HepG2 (cell line): ENCODE results near the gene FBXW10. TPM values are rescaled to one million over a fixed set of nuclear protein-coding genes. Genes with fewer than 3 reads are reported as not detected.
"Not testable (repeated sequence)": the region's sequence is repeated elsewhere in the genome, so short reads cannot be mapped to it uniquely, and the experiment has no call there.

Experiments used
- ATAC-seq: fragments of 200-7000 bp; cut with Tn5 transposase; 3 replicates; pipeline ENCODE4 v1.9.1; 2020; ENCODE audit warnings: mild to moderate bottlenecking, moderate library complexity
- BruUV-seq: library from RNA; stranded (reverse); fragments of 400-500 nt; replicated peaks from 2 replicates; lab custom pipeline; 2021; lab: Mats Ljungman, UMichigan
- CTCF ChIA-PET: fragments of 300-600 bp; formaldehyde crosslinking; extraction: SDS; loops from one replicate; lab custom pipeline; 2021; ENCODE audit warnings: low total read pairs, inconsistent platforms, low intra/inter-chr PET ratio; lab: Yijun Ruan, JAX
- POLR2A ChIA-PET: fragments of 350-600 bp; sonication (Branson Sonifier 250); formaldehyde crosslinking; loops from one replicate; lab custom pipeline; 2020; ENCODE audit warnings: antibody characterized with exemption, inconsistent platforms; lab: Yijun Ruan, JAX
- DNase-seq: peaks from one replicate; pipeline ENCODE4 v3.0.0-alpha.2; 2015; ENCODE audit warnings: low spot score
- FAIRE-seq: peaks from 3 replicates; lab custom pipeline; 2011; peaks lifted over from hg19 to GRCh38; lab: Jason Lieb, UNC
- H2AFZ ChIP-seq: one replicate; pipeline ENCODE4 v1.6.1; 2011; ENCODE audit warnings: low read length, inconsistent platforms
- H3K27ac ChIP-seq: fragments of 300-600 bp; 3 replicates; pipeline ENCODE4 v1.8.0; 2011; ENCODE audit warnings: mixed run types, mild to moderate bottlenecking, mixed read lengths, low read length, inconsistent platforms; ENCODE audit not compliant: insufficient read depth; ENCODE audit errors: extremely low read length
- H3K27me3 ChIP-seq, 2 experiments: fragments of 200-600 bp in 1 of 2; 2 replicates in 1 of 2; 3 replicates in 1 of 2; pipeline versions ENCODE4 v1.6.0 to v1.8.0; 2011; ENCODE audit warnings: low read length in 2 of 2, mild to moderate bottlenecking in 2 of 2, moderate library complexity in 2 of 2, inconsistent platforms in 1 of 2; ENCODE audit not compliant: insufficient read depth in 2 of 2, control insufficient read depth in 1 of 2
- H3K36me3 ChIP-seq, 2 experiments: fragments of 200-600 bp in 1 of 2; replicated peaks in 1 of 2; 2 replicates in 1 of 2; 3 replicates in 1 of 2; pipeline versions ENCODE4 v1.5.1 to v1.8.0; 2011; ENCODE audit warnings: low read length in 2 of 2, inconsistent platforms in 1 of 2; ENCODE audit not compliant: insufficient read depth in 2 of 2, control insufficient read depth in 1 of 2
- H3K4me1 ChIP-seq: 2 replicates; pipeline ENCODE4 v1.5.1; 2012; ENCODE audit warnings: low read length, inconsistent platforms; ENCODE audit not compliant: insufficient read depth
- H3K4me2 ChIP-seq: 2 replicates; pipeline ENCODE4 v1.6.0; 2011; ENCODE audit warnings: low read depth, low read length, inconsistent platforms
- H3K4me3 ChIP-seq, 3 experiments: fragments of 200-600 bp in 1 of 3; sonication (generic), shearing (Covaris generic) in 1 of 3; replicated peaks in 1 of 3; 2 replicates each; pipeline ENCODE4 v1.5.1; 2011 to 2016; ENCODE audit warnings: low read length in 3 of 3, inconsistent platforms in 2 of 3, low read depth in 2 of 3, mild to moderate bottlenecking in 2 of 3, control low read depth in 1 of 3, mixed read lengths in 1 of 3; ENCODE audit not compliant: insufficient read depth in 1 of 3
- H3K79me2 ChIP-seq: one replicate; pipeline ENCODE4 v1.6.1; 2011; ENCODE audit warnings: low read length, inconsistent platforms; ENCODE audit not compliant: insufficient read depth
- H3K9ac ChIP-seq: 2 replicates; pipeline ENCODE4 v1.6.0; 2011; ENCODE audit warnings: mild to moderate bottlenecking, low read depth, low read length, inconsistent platforms; ENCODE audit not compliant: insufficient read depth
- H3K9me3 ChIP-seq: 2 replicates; pipeline ENCODE4 v1.5.1; 2012; ENCODE audit warnings: mild to moderate bottlenecking, low read length
- H4K20me1 ChIP-seq: 2 replicates; pipeline ENCODE4 v1.6.0; 2011; ENCODE audit warnings: inconsistent platforms, mild to moderate bottlenecking, low read length, moderate library complexity; ENCODE audit not compliant: insufficient read depth
- CREB1 ChIP-seq, 2 experiments: fragments of 450-650 bp in 1 of 2; IDR thresholded peaks; 2 replicates each; pipeline ENCODE4 v1.6.1; 2016 to 2017; ENCODE audit warnings: control low read depth in 1 of 2, mild to moderate bottlenecking in 1 of 2, missing compliant biosample characterization in 1 of 2, missing genetic modification characterization in 1 of 2
- HNF4A ChIP-seq: sonication (generic); formaldehyde crosslinking; IDR thresholded peaks from 2 replicates; pipeline ENCODE4 v1.4.0; 2020; ENCODE audit warnings: missing genetic modification reagents
- THAP11 ChIP-seq: IDR thresholded peaks from 2 replicates; pipeline ENCODE4 v1.6.1; 2016; ENCODE audit warnings: missing biosample characterization, missing genetic modification reagents
- ZNF770 ChIP-seq: sonication (generic); formaldehyde crosslinking; IDR thresholded peaks from 2 replicates; pipeline ENCODE4 v1.5.0; 2020; ENCODE audit warnings: mild to moderate bottlenecking, missing genetic modification reagents
- WGBS: methylation state at CpG from one replicate; pipeline ENCODE4 v1.1.6; 2017; ENCODE audit warnings: low lambda C conversion rate; 5-methylcytosine and 5-hydroxymethylcytosine counted together
- in situ Hi-C: cut with HindIII; loops from 2 replicates; pipeline ENCODE4 v1.10.0; 2017; ENCODE audit warnings: low pct_unique_long_range_greater_than_20kb; ENCODE audit not compliant: extremely low pct_ligation_motif_present
- intact Hi-C: fragments of 100-400 bp; cut with micrococcal nuclease; formaldehyde crosslinking; loops from one replicate; pipeline ENCODE4 v1.10.0; 2022; ENCODE audit not compliant: unreplicated experiment
- polyA plus RNA-seq, 8 experiments: library from polyadenylated mRNA; depleted of rRNA in 3 of 8; stranded (reverse) in 7 of 8; unstranded in 1 of 8; fragments of >200 nt; fragmentation: Illumina TruSeq in 4 of 8; extraction: Trizol in 4 of 8; gene quantifications; 2 replicates each; pipeline versions ENCODE4 v1.2.1 to v1.2.3, GENCODE V29; 2011 to 2016; ENCODE audit warnings: low read depth in 4 of 8, missing spikeins in 1 of 8, mixed read lengths in 1 of 8; ENCODE audit not compliant: insufficient read depth in 1 of 8
- total RNA-seq, 5 experiments: library from RNA; depleted of rRNA; stranded (reverse); fragments of >200 nt; fragmentation: Illumina TruSeq; extraction: Trizol; gene quantifications; 2 replicates each; pipeline ENCODE4 v1.2.3, GENCODE V29; 2016; ENCODE audit warnings: low read depth in 1 of 5

FBXW10 gene
- total and polyA plus RNA-seq, 2 of the 13 experiments (the other 11 are each of a cell fraction or from before 2014, with no cell fraction given), result 0.04 to 0.17 TPM

GRCh38 chr17:18757368-18758044 is 13.7 kb downstream of the FBXW10 start (continued):
- peak; percentile 97 for TF ChIP-seq ZNF770
- peak; percentile 35; the same call in 1 of the 2 replicates for TF ChIP-seq HNF4A (CRISPR knock-in tag)
- not testable (repeated sequence) for TF ChIP-seq CREB1 (IDR thresholded peaks at IDR 0.05)
- TF ChIP-seq CREB1 (CRISPR knock-in tag; IDR thresholded peaks at IDR 0.05), result peak; percentile 33; the same call in 1 of the 2 replicates
- TF ChIP-seq THAP11 (CRISPR knock-in tag), result 0 out of 2 replicates have a peak, but pooled peaks have one; percentile 10

- ATAC-seq, result peak; percentile 48
- H3K4me1 ChIP-seq, result peaks cover 13% of the 10 kb centered on the region
- DNase-seq, H3K9me3 ChIP-seq, BruUV-seq, H4K20me1 ChIP-seq, H3K9ac ChIP-seq, H3K79me2 ChIP-seq, H3K4me3 ChIP-seq, H2AFZ ChIP-seq, H3K27ac ChIP-seq, in situ Hi-C loops, H3K36me3 ChIP-seq, FAIRE-seq, intact Hi-C loops, H3K4me2 ChIP-seq, CTCF ChIA-PET, POLR2A ChIA-PET, H3K27me3 ChIP-seq: not testable (repeated sequence)
- no CpG with 5 or more reads among the region's 6 CpGs for WGBS
Measured at GRCh38 chr17:18758344-18758743, 14.5 kb downstream of the FBXW10 start.

- CTCF ChIA-PET, H3K27me3 ChIP-seq, H3K4me2 ChIP-seq, H3K27ac ChIP-seq, H4K20me1 ChIP-seq, FAIRE-seq, in situ Hi-C loops, H3K79me2 ChIP-seq, H2AFZ ChIP-seq, intact Hi-C loops, BruUV-seq, H3K36me3 ChIP-seq, ATAC-seq, H3K4me3 ChIP-seq, DNase-seq, H3K9me3 ChIP-seq, POLR2A ChIA-PET, H3K9ac ChIP-seq: not testable (repeated sequence)
- WGBS, result 64% methylated on average over 6 of the region's 6 CpGs
- peaks cover 13% of the 10 kb centered on the region for H3K4me1 ChIP-seq
Measured at GRCh38 chr17:18760221-18760620, 16.4 kb downstream of the FBXW10 start.

- FAIRE-seq, POLR2A ChIA-PET, H3K27ac ChIP-seq, ATAC-seq, H3K4me3 ChIP-seq, H3K4me1 ChIP-seq, intact Hi-C loops, H3K36me3 ChIP-seq, H3K9me3 ChIP-seq, H4K20me1 ChIP-seq, H3K4me2 ChIP-seq, DNase-seq, CTCF ChIA-PET, H2AFZ ChIP-seq, BruUV-seq, in situ Hi-C loops, H3K79me2 ChIP-seq, H3K9ac ChIP-seq: not testable (repeated sequence)
- 100% methylated on average over 1 of the region's 4 CpGs for WGBS
- H3K27me3 ChIP-seq, result peaks cover 0 to 10% of the 10 kb centered on the region in 2 experiments; a peak in 2 of 5 replicates
Measured at GRCh38 chr17:18770572-18770971, 26.7 kb downstream of the FBXW10 start.
